PC-3 (cell line): ENCODE data around the gene PHC2. TPM values are rescaled to one million over a fixed set of nuclear protein-coding genes. Genes with fewer than 3 reads are reported as not detected.

Experiments used
- ATAC-seq: fragments of 200-7000 bp; cut with Tn5 transposase; 2 replicates; pipeline ENCODE4 v1.9.1; 2020; ENCODE audit warnings: mild to moderate bottlenecking, moderate library complexity
- BruUV-seq: library from RNA; stranded (reverse); fragments of 400-500 nt; replicated peaks from 2 replicates; lab custom pipeline; 2021; lab: Mats Ljungman, UMichigan
- CTCF ChIA-PET: fragments of 300-600 bp; sonication (Branson Sonifier 250); formaldehyde crosslinking; loops from one replicate; lab custom pipeline; 2022; ENCODE audit warnings: antibody characterized with exemption; lab: Charles Lee
- POLR2A ChIA-PET: fragments of 300-600 bp; sonication (Branson Sonifier 250); formaldehyde crosslinking; loops from one replicate; lab custom pipeline; 2022; ENCODE audit warnings: antibody characterized with exemption; ENCODE audit not compliant: unreplicated experiment; lab: Charles Lee
- DNase-seq: peaks from one replicate; pipeline ENCODE4 v3.0.0-alpha.2; 2015
- H2AFZ ChIP-seq: fragments of 300-600 bp; sonication (generic); 2 replicates; pipeline ENCODE4 v1.6.0; 2016; ENCODE audit warnings: antibody characterized with exemption, low read length
- H3F3A ChIP-seq: fragments of 300-600 bp; sonication (generic); one replicate; pipeline ENCODE4 v1.6.0; 2017; ENCODE audit warnings: antibody characterized with exemption, low read length, control low read depth, mild to moderate bottlenecking; ENCODE audit not compliant: unreplicated experiment
- H3K27ac ChIP-seq: fragments of 300-600 bp; sonication (generic); 2 replicates; pipeline ENCODE4 v1.5.1; 2016; ENCODE audit warnings: mild to moderate bottlenecking, low read length
- H3K27me3 ChIP-seq: fragments of 300-600 bp; sonication (generic); 2 replicates; pipeline ENCODE4 v1.6.1; 2016; ENCODE audit warnings: low read length, mixed read lengths
- H3K36me3 ChIP-seq: fragments of 300-600 bp; sonication (generic); 2 replicates; pipeline ENCODE4 v1.6.1; 2016; ENCODE audit warnings: low read depth, mixed run types, low read length, mixed read lengths
- H3K4me1 ChIP-seq: fragments of 300-600 bp; sonication (generic); 2 replicates; pipeline ENCODE4 v1.5.1; 2016; ENCODE audit warnings: low read length; ENCODE audit not compliant: insufficient read depth
- H3K4me2 ChIP-seq: fragments of 300-600 bp; sonication (generic); 2 replicates; pipeline ENCODE4 v1.6.0; 2016; ENCODE audit warnings: low read length
- H3K4me3 ChIP-seq: fragments of 300-600 bp; sonication (generic); 2 replicates; pipeline ENCODE4 v1.5.1; 2016; ENCODE audit warnings: mild to moderate bottlenecking, low read length, mixed read lengths
- H3K79me2 ChIP-seq: fragments of 300-600 bp; sonication (generic); 2 replicates; pipeline ENCODE4 v1.6.1; 2017; ENCODE audit warnings: low read length, mixed read lengths
- H3K9ac ChIP-seq: fragments of 300-600 bp; sonication (generic); 2 replicates; pipeline ENCODE4 v1.6.0; 2016; ENCODE audit warnings: mild to moderate bottlenecking, low read length
- H3K9me2 ChIP-seq: fragments of 300-600 bp; sonication (generic); replicated peaks from 2 replicates; pipeline ENCODE4 v1.6.1; 2016; ENCODE audit warnings: mixed run types, low read length, mixed read lengths
- H3K9me3 ChIP-seq: fragments of 300-600 bp; sonication (generic); 2 replicates; pipeline ENCODE4 v1.6.1; 2016; ENCODE audit warnings: low read length, mixed read lengths
- H4K20me1 ChIP-seq: fragments of 300-600 bp; sonication (generic); 2 replicates; pipeline ENCODE4 v1.6.1; 2016; ENCODE audit warnings: low read length, mixed read lengths
- CTCF ChIP-seq: fragments of 300-600 bp; sonication (generic); conservative IDR thresholded peaks from 2 replicates; pipeline ENCODE4 v1.5.1; 2017; ENCODE audit warnings: antibody characterized with exemption, low read depth, mild to moderate bottlenecking, low read length
- EZH2 ChIP-seq: fragments of 300-600 bp; sonication (generic); IDR thresholded peaks from one replicate; pipeline ENCODE4 v1.6.1; 2017; ENCODE audit warnings: antibody characterized with exemption, mild to moderate bottlenecking, low read length; ENCODE audit not compliant: unreplicated experiment
- EZH2phosphoT487 ChIP-seq: fragments of 300-600 bp; sonication (generic); IDR thresholded peaks from 2 replicates; pipeline ENCODE4 v1.6.1; 2018; ENCODE audit warnings: mild to moderate bottlenecking, antibody characterized with exemption, low read length, borderline replicate concordance
- intact Hi-C: fragments of 100-400 bp; cut with micrococcal nuclease; formaldehyde crosslinking; loops from 2 replicates; pipeline ENCODE4 v1.9.0; 2023
- total RNA-seq: library from RNA; depleted of rRNA; stranded (reverse); fragments of >200 nt; gene quantifications from 2 replicates; pipeline ENCODE4 v1.2.3, GENCODE V29; 2014

PHC2 gene
- total RNA-seq, 1 experiment from 2014 or later: 134 TPM

GRCh38 chr1:33328817-33329216 is 102.1 kb downstream of the PHC2 start:
- H3K4me3 ChIP-seq: no peak overlapping the region
- H3K4me2 ChIP-seq: no peak overlapping the region
- peaks cover 4% of the 10 kb centered on the region for H3F3A ChIP-seq
- no peak for TF ChIP-seq EZH2phosphoT487
- no peak for TF ChIP-seq EZH2
- no peak for TF ChIP-seq CTCF
- peaks cover 17% of the 10 kb centered on the region for H3K4me1 ChIP-seq
- H3K9me3 ChIP-seq: no peaks in the 10 kb centered on the region
- no TSS peak for BruUV-seq
- H3K36me3 ChIP-seq: peaks cover 96% of the 10 kb centered on the region
- H2AFZ ChIP-seq: no peak overlapping the region
- H3K9me2 ChIP-seq: no peaks in the 10 kb centered on the region
- intact Hi-C loops: no loop called here
- no peak overlapping the region for H3K27ac ChIP-seq
- H3K9ac ChIP-seq: no peak overlapping the region
- CTCF ChIA-PET: interaction anchor here (1.1 kb wide), 1 partner anchor 33 kb away, joined by 3 read pairs; no protein-coding TSS in a partner anchor
- H3K79me2 ChIP-seq: peaks cover 24% of the 10 kb centered on the region
- H3K27me3 ChIP-seq: no peaks in the 10 kb centered on the region
- peaks cover 28% of the 10 kb centered on the region for H4K20me1 ChIP-seq
- POLR2A ChIA-PET: no interaction called here
- ATAC-seq (no peak), DNase-seq (no peak)

DNA sequence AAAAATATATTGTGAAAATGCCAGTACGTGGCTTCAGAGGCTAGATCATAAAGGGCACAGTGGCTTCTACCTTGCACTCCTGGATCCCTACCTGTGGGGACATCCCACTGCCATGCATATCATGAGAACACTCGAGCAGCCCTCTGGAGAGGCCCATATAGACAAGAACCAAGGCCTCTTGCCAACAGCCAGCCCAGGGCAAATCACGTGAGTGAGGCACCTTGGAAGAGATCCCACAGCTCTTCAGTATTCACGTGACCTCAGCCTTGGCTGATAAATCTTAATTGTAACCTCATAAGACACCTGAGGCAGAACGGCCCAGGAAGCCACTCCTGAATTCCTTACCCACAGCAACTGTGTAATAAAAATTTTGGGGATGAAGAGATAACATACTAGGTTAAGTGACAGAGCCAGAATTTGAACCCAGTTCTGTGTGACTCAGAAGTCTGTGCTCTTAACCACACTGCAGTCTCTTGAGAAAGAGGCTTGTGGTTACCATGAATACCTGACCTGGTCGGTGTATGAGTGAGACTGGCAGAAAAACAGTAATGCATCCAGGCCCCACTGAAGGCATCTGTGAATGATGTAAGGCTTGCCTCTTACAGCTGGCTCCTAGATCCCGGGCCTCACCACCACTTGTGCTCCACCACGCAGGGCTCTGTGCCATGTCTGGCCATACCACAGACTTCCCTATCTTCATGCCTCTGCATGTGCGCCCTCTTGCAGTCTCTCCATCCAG is 103.1 kb downstream of the PHC2 start:
- ATAC-seq: peak; percentile 69

More for the DNA sequence above, 103.1 kb downstream of the PHC2 start:
- Histone ChIP-seq H3K27ac (0 out of 2 replicates have a peak overlapping the region, but pooled peaks have one; percentile 11), H3F3A (peaks cover 4% of the 10 kb centered on the region), H2AFZ (no peak overlapping the region), H3K79me2 (peaks cover 13% of the 10 kb centered on the region), H3K9ac (no peak overlapping the region), H3K36me3 (peaks cover 96% of the 10 kb centered on the region), H3K9me3 (no peaks in the 10 kb centered on the region), H4K20me1 (peaks cover 18% of the 10 kb centered on the region), H3K4me1 (peaks cover 17% of the 10 kb centered on the region), H3K9me2 (no peaks in the 10 kb centered on the region), H3K4me2 (no peak overlapping the region), H3K4me3 (no peak overlapping the region), H3K27me3 (no peaks in the 10 kb centered on the region)
- TF ChIP-seq EZH2: no peak
- TF ChIP-seq CTCF: no peak
- no peak for TF ChIP-seq EZH2phosphoT487
- BruUV-seq: no TSS peak
- ChIA-PET CTCF (interaction anchor here (1.1 kb wide), 1 partner anchor 32 kb away, joined by 3 read pairs; no protein-coding TSS in a partner anchor), POLR2A (interaction anchor here (0.6 kb wide), 1 partner anchor 216 kb away, joined by 5 read pairs; no protein-coding TSS in a partner anchor)
- DNase-seq: peak; percentile 80
- intact Hi-C loops: no loop called here
